HG03139 (cell line): ENCODE measurements around the gene DIP2C.
"Not testable (repeated sequence)": the region's sequence is repeated elsewhere in the genome, so short reads cannot be mapped to it uniquely, and the experiment has no call there.

Source experiments
- ATAC-seq: cut with Tn5 transposase; IDR thresholded peaks from one replicate; pipeline ENCODE4 v1.9.1; 2021; ENCODE audit not compliant: unreplicated experiment

The DIP2C gene

DNA sequence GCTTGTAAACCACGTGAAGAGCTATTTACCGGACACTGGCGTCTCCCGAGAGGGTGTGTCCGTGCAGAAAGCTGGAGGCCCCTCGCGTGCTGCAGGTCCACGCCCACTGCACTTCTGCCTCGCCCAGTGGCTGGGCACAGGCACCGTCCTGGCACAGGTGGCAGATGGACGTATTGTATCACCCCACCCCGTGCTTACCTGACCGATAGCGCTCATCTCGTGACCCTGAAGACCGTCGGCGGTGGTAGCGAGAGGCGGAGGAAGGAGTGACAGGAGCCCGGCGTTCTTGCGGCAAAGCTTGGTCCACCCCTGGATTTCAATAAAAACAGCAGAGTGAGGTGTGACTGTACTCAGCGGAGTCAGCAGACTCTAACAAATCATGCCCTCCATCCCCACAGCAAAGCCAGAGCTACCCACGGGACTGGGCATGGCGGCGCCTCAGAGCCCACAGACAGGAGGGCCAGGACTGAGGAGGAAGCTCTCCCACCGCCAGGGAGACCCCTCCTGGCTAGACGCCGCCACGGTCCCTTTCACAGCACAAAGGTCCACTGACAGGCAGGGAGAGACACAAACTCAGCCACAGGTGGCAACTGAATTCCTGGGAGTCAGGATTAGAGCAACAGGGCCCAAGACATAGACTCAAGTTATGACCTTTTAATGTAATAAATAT lies 217.1 kb downstream of the DIP2C start:
- ATAC-seq, result no peak

DNA sequence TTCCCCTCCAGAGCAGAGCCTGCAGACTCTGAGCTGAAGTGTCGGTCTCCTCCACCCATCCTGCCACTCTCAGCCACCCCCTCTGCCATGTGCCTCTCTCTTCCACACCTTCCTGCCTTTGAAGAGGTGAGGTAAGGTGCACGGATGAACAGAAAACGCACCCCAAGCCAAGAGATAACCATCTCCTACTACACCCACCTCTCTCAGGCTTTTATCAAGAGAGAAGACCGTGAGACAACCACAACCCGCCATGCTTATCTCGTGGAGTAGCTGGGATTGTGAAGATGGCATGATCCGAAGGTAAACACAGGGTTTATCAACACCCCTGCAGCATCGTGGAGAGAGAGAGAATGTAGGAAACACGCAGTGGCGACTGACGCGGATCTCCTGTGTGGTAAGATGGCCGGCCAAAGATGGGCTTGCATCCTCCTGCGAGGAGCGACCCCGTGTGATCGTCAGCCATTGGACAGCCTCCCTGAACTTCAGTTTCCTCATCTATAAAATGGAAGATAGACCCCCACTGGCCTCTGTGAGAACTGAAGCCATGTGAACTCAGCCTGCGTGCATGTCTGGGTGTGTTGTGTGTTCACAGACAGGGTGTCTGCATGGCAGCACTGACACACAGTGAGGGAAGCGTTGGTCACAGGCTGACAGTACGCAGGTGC lies 219.0 kb downstream of the DIP2C start:
- no peak for ATAC-seq

DNA sequence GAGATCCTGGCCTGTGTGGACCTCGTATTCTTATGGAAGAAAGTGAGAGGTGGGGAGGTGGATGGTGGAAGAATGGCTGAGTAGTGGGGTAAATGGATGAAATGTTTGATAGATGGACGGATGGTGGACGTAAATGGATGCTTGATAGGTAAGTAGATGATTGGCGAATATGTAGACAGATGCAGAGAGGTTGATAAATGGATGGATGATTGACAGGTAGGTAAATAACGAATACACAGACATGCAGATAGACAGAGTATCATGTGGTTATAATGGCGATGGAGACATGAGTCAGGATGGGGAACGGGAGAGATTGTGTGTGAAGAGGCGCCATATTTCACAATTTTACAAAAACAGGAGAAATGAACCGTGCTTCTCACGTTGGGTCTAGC lies 219.5 kb downstream of the DIP2C start:
- no peak for ATAC-seq

DNA sequence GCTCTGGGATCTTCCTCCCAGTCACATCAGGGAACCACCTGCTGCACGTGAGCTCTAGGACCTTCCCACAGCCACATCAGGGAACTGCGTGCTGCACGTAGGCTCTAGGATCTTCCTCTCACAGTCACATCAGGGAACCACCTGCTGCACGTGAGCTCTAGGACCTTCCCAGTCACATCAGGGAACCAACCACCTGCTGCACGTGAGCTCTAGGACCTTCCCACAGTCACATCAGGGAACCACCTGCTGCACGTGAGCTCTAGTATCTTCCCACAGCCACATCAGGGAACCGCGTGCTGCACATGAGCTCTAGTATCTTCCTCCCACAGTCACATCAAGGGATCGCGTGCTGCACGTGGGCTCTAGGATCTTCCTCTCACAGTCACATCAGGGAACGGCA lies 229.7 kb downstream of the DIP2C start:
- ATAC-seq, result no peak

DNA sequence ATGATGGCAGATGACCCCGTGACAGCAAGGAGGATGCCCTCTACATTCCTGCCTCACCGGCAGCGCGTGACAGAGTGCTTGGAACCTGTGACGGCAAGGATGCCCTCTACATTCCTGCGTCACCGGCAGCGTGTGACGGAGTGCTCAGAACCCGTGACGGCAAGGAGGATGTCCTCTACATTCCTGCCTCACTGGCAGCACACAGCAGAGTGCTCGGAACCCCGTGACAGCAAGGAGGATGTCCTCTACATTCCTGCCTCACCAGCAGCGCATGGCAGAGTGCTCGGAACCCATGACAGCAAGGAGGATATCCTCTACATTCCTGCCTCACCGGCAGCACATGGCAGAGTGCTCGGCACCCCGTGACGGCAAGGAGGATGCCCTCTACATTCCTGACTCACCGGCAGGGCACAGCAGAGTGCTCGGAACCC lies 231.0 kb downstream of the DIP2C start:
- no peak for ATAC-seq

DNA sequence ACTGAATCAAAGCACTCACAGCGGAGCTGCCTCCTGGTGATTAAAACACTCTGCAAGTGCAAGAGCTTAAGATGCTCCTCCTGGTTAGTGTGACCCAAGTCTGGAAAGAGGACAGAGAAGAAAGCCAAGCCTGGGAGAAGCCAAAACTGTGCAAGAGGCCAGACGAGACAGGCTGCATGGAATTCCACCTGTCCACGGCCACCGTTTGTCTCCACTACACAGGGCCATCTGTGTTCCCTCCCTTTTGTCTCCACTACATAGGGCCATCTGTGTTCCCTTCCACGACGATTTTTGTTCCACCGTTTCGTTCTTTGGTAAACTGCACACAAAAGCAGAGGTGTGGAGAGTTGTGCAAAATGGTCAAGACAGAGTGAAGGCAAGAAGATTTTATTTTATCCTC lies 233.0 kb downstream of the DIP2C start:
- ATAC-seq, result no peak

DNA sequence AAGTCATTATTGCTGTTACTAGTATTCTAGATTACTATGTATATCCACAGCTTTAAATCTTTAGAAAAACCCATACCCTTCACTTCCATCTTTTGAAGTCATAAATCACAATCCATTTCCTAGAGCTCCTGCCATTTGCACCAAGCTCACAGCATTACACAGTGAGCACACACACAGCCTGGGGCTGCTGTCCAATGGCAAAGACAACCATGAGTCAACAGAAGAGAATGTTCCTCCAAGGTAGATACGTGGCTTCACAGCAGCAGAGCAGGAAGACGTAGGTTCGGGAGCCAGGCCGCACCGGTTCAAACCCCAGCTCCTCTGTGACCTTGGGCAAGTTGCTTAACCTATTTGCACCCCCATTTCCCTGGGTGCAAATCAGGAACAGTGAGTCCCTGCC lies 234.6 kb downstream of the DIP2C start:
- no peak for ATAC-seq

DNA sequence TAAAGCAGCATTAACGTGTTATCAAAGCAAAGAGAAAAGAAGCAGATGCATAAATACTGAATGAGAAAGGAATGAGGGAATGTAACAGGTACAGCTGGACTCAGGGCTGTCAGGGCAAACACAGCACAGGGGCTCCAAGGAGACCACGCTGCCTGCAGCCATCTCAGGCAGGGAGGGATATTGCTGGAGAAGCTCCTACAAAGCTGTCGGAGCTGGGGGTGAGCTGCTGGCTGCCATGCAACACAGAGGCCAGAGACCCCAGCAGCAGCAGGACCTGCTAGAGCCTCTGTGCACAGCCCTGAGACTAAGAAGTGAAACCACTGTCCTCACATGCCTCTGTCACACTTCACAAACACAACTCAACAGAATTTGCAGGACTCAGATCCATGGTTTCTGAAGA lies 235.8 kb downstream of the DIP2C start:
- no peak for ATAC-seq

DNA sequence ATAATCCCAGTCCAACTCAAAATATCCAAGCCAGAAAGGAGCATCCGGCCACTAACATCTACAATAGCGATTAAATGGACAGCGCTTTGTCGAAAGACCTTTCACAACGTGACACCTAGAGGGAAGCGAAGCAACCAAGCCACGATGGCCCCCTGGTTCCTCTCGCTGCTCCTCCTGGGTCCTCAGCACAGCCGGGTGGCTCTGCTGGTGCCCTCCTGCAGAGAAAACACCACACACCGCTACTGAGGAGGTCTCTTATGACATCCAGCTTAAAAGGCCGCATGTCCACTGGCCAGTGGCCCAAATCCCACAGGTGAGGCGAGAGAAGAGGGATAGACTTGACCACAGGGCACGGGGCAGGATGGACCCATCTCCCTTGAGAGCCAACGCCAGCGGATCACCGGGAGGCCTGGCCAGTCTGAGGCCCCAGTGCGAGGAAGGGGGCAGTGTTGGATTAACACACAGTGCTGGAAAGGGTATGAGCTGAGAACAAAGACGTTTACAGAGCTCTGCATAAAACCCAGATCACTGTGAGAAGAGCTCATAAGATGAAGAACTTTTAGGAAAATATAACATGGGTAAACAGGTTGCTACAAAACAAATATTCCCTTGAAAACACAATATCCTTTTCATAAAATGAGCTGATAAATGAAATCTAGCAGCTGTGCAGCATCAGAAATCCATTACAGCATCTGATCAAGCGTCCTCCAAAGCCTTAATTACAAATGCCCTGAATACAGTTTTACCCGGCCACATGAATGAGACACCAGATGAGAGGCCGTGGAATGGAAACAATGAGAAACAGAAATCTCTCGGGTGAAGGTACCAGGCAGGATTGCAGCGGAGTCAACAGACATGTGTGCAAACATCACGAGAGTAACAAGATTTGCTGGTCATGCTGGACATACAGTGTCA lies 236.7 kb downstream of the DIP2C start:
- no peak for ATAC-seq

DNA sequence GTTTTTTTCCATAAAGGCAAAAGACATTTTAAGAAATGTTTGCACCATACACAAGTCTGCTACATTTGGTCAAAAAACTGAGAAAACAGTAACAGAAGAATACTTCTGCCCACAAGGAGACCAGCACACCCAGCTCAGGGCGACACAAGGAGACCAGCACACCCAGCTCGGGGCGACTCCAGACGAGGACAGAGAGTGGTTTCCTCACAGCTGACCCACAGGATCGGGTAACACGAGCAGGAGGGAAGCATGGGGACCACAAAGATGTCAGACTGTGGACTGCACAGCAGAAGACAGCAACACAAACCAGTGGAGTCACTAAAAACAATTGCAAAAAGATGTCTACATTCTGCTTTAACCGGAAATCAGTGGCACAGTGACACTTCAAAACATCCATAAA lies 237.6 kb downstream of the DIP2C start:
- ATAC-seq, result no peak

DNA sequence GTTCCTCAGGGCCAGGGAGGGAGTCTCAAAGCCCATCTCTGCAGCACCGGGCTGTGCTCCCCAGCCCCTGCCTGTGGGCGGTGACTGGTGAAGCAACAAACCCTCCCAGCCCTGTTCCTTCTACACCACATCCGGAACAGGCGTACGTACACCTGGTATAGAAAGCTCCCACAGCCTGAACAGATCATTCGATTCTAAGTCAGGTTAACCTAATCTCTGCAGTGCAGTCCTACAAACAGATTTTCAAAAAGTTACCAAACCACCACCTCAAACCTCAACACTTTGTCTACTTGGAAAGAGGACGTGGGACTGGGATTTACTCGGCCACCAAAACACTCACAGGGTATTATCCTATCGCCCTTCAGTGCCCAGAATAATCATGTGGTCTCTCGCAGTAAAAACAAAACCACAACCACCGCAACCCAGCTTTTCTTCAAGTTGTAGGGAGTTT lies 238.4 kb downstream of the DIP2C start:
- ATAC-seq, result peak; percentile 94

DNA sequence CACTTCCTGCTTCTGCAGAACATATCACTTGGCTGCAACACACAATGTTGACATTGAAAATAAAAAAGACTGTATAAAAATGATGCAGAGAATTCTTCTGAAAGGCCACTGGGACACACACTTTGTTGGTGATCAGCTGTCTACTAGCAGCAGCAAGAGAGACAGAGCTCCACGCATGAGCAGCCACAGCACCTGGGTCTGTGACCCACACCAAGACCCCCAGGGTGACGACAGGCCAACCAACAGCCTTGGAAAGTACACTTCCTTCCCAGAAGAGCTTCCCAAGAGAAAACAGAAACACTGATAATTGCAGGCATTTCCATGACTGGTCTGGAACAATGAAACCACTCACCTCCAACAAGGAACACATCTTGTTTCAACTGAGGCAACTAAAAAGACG lies 239.0 kb downstream of the DIP2C start:
- no peak for ATAC-seq

DNA sequence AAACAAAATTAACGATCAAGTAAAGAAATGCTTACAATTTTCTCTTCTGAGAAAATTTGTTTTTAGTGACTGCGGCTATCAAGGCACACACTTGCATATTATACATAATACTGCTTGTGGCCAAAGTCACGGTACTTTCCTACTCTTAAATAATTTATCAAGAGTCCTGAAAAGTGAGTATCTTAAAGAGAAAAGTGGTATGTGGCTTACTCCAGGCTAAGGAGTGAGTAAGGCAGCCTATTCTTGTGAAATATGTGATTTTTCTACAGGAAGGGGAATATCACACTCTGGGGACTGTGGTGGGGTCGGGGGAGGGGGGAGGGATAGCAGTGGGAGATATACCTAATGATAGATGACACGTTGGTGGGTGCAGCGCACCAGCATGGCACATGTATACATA lies 240.1 kb downstream of the DIP2C start:
- not testable (repeated sequence) for ATAC-seq

DNA sequence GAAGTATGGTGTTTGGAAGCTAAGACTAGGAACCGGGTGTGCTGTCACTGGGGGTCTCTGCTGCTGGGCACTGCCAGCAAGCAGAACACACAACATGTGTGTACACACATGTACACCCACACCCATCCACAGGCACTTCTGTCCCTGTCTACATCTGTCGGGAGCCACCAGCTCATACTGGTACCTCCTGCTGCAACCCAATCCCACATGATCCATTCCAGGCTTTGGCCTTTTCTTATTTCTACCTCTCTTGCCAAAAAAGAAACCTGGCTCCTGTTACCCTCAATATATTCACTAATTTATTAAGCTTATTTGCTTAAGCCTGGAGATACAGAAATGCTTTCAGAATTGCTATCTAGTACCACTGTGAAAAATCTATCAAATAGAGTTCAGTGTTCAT lies 246.0 kb downstream of the DIP2C start:
- no peak for ATAC-seq

DNA sequence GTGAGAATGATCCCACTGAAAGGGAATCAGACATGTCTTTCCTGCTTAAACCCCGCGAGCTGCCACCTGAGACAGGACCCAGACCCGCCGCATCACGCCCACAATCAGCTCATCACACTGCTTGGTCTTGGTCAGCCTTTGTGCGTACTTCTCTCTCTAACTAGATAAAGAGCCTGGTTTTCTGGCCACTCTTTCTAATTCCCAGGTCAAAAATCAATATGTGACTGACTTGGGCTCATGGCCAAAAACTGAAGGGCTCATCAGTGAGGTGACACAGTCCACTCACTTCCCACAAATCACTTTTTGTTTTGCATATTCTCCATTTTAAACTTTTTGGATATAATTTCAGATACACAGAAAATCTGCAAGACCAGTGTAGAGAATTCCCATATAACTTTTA lies 247.3 kb downstream of the DIP2C start:
- no peak for ATAC-seq

DNA sequence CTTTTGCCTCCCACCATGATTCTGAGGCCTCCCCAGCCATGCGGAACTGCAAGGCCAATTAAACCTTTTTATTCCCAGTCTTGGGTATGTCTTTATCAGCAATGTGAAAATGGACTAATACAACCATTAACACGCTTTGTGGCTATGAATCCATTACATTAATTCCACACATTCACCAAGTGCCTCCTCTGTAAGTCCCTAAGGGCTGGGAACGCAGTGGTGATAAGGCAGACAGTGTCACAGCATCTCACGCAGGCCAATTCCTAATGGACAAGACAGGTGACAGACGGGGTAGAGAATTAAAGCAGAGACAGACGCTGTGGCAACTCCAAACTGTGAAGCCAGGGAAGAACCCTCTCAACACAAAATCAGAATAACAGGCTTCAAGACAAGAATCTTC lies 247.8 kb downstream of the DIP2C start:
- ATAC-seq, result no peak

DNA sequence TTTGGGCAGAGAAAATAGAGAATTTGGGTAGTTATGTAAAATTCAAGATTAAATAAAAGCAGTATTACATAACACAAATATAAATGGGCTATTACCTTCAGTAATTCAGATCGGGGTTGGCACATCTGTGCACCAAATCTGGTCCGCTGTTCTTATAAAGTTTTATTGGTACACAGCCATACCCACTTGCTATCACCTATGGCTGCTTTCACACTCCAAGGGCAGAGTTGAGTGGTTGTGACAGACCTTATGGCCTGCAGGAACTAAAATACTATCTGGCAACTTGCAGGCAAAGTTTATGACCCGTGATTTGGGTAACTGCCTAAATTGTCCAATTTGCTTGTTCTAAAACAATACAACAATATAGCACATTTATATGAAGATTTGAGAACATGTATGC lies 249.3 kb downstream of the DIP2C start:
- ATAC-seq, result no peak

DNA sequence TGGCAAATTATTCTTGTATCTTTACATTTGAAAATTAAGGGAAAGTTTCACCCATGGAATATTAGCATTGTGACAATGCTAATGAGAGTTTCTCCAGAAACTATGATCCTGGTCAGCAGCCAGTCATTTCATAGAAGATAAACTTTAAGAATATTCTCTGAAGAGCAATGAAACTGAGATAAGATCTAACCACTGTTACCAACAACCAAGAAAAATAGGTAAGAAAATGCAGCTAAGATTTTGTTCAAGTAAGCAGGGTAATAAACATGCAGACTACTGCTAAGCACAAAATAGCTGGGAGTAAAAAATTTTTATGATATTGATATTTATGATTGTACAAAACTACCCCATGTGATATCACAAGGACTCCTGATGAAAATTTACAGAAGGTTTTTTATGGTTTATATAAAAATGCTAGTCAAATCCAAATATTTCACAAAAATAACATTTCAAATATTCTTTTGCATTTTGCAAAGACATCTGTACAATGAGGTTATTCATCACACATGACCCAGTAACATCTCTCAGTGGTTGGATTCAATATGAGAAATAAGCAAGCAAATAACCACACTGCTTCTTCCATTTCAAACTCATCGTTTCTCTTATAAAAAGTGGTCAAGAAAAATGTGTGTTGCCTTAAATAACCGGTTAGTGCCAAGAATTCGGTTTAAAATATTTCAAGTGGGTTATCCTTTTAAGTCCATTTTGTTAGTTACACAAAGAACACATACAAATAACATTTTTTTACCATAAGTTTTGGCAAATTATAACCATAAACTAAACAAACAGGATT lies 251.6 kb downstream of the DIP2C start:
- no peak for ATAC-seq

DNA sequence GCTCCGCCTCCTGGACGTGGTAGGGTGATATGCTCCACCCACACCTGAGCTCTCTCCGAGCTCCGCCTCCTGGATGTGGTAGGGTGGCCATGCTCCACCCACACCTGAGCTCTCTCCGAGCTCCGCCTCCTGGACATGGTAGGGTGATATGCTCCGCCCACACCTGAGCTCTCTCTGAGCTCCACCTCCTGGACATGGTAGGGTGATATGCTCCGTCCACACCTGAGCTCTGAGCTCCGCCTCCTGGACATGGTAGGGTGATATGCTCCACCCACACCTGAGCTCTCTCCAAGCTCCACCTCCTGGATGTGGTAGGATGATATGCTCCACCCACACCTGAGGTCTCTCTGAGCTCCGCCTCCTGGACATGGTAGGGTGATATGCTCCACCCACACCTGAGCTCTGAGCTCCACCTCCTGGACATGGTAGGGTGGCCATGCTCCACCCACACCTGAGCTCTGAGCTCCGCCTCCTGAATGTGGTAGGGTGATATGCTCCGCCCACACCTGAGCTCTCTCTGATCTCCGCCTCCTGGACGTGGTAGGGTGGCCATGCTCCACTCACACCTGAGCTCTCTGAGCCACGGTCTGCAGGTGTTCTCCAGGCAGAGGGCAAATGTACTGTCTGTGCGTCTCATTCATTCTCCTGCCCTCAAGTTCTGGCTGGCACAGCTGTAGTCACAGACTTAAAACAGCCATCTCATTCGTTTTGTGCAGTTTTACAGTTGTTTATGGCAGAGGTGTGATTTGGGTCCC lies 252.4 kb downstream of the DIP2C start:
- ATAC-seq, result no peak

DNA sequence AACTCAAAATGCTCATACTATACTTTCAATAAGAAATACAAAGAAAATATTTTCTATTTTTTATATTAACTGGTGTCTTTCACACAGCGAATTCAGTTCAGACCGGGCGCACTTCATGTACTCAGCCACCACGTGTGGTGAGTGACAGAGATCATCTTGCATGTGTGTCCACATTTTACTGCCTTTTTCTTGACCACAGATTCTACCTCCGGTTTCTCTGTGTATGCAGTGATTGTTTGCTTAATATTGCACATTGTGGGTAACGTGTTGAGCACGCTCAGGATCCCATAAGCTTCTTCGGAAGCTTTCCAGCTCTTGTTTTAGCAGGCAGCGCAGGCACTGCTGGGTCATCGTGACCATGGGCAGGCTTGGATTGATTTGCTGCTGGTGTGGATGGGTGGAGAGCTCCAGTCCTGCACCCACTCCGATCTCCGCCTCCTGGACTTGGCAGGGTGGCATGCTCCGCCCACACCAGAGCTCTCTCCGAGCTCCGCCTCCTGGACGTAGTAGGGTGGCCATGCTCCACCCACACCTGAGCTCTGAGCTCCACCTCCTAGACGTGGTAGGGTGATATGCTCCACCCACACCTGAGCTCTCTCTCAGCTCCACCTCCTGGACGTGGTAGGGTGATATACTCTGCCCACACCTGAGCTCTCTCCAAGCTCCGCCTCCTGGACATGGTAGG lies 253.3 kb downstream of the DIP2C start:
- ATAC-seq, result no peak
